ENCODE data around the gene LTBP1.
A peak's percentile ranks its signal among the peaks of the same experiment; 100 is the strongest.

LTBP1 gene

GRCh38 chr2:33115196-33115595 is 168.4 kb downstream of the LTBP1 start:
- no peak for DNase-seq (ENCODE audit: low spot score)

- no peak for DNase-seq (ENCODE audit: low spot score)
Measured at GRCh38 chr2:33115728-33116127, 169.0 kb downstream of the LTBP1 start.

- DNase-seq (ENCODE audit: low spot score), result no peak
Measured at GRCh38 chr2:33116799-33117198, 170.0 kb downstream of the LTBP1 start.

GRCh38 chr2:33118651-33119050 is 171.9 kb downstream of the LTBP1 start:
- no peak for DNase-seq (ENCODE audit: low spot score)

GRCh38 chr2:33121416-33121815 is 174.7 kb downstream of the LTBP1 start:
- DNase-seq (ENCODE audit: low spot score), result no peak

- no peak for DNase-seq (ENCODE audit: low spot score)
Measured at GRCh38 chr2:33121925-33122324, 175.2 kb downstream of the LTBP1 start.

GRCh38 chr2:33122726-33123125 is 176.0 kb downstream of the LTBP1 start:
- no peak for DNase-seq (ENCODE audit: low spot score)

GRCh38 chr2:33123216-33123615 is 176.5 kb downstream of the LTBP1 start:
- DNase-seq (ENCODE audit: low spot score), result no peak

GRCh38 chr2:33126552-33126951 is 179.8 kb downstream of the LTBP1 start:
- no peak for DNase-seq (ENCODE audit: low spot score)

- no peak for DNase-seq (ENCODE audit: low spot score)
Measured at GRCh38 chr2:33126958-33127357, 180.2 kb downstream of the LTBP1 start.

- DNase-seq (ENCODE audit: low spot score), result no peak
Measured at GRCh38 chr2:33129263-33130053, 182.7 kb downstream of the LTBP1 start.

GRCh38 chr2:33130054-33130447 is 183.3 kb downstream of the LTBP1 start:
- DNase-seq (ENCODE audit: low spot score), result no peak

GRCh38 chr2:33130544-33130943 is 183.8 kb downstream of the LTBP1 start:
- no peak for DNase-seq (ENCODE audit: low spot score)

- no peak for DNase-seq (ENCODE audit: low spot score)
Measured at GRCh38 chr2:33131111-33131510, 184.4 kb downstream of the LTBP1 start.

GRCh38 chr2:33131749-33132148 is 185.0 kb downstream of the LTBP1 start:
- no peak for DNase-seq (ENCODE audit: low spot score)

- DNase-seq (ENCODE audit: low spot score), result no peak
Measured at GRCh38 chr2:33133454-33133952, 186.8 kb downstream of the LTBP1 start.

- peak; percentile 49 for DNase-seq (ENCODE audit: low spot score)
Measured at GRCh38 chr2:33134086-33134771, 187.5 kb downstream of the LTBP1 start.

GRCh38 chr2:33134791-33135560 is 188.2 kb downstream of the LTBP1 start:
- no peak for DNase-seq (ENCODE audit: low spot score)

- DNase-seq (ENCODE audit: low spot score), result no peak
Measured at GRCh38 chr2:33135645-33136044, 188.9 kb downstream of the LTBP1 start.

- DNase-seq (ENCODE audit: low spot score), result no peak
Measured at GRCh38 chr2:33136056-33136455, 189.3 kb downstream of the LTBP1 start.

GRCh38 chr2:33136566-33136965 is 189.8 kb downstream of the LTBP1 start:
- DNase-seq (ENCODE audit: low spot score), result no peak

GRCh38 chr2:33137331-33137730 is 190.6 kb downstream of the LTBP1 start:
- no peak for DNase-seq (ENCODE audit: low spot score)

GRCh38 chr2:33139949-33140348 is 193.2 kb downstream of the LTBP1 start:
- DNase-seq (ENCODE audit: low spot score), result no peak
